HepG2 (cell line): ENCODE measurements around the gene PPFIA4. TPM values are rescaled to one million over a fixed set of nuclear protein-coding genes. Genes with fewer than 3 reads are reported as not detected.

Experiments used
- ATAC-seq: fragments of 200-7000 bp; cut with Tn5 transposase; 3 replicates; pipeline ENCODE4 v1.9.1; 2020; ENCODE audit warnings: mild to moderate bottlenecking, moderate library complexity
- BruUV-seq: library from RNA; stranded (reverse); fragments of 400-500 nt; replicated peaks from 2 replicates; lab custom pipeline; 2021; lab: Mats Ljungman, UMichigan
- CTCF ChIA-PET: fragments of 300-600 bp; formaldehyde crosslinking; extraction: SDS; loops from one replicate; lab custom pipeline; 2021; ENCODE audit warnings: low total read pairs, inconsistent platforms, low intra/inter-chr PET ratio; lab: Yijun Ruan, JAX
- POLR2A ChIA-PET: fragments of 350-600 bp; sonication (Branson Sonifier 250); formaldehyde crosslinking; loops from one replicate; lab custom pipeline; 2020; ENCODE audit warnings: antibody characterized with exemption, inconsistent platforms; lab: Yijun Ruan, JAX
- DNase-seq: peaks from one replicate; pipeline ENCODE4 v3.0.0-alpha.2; 2015; ENCODE audit warnings: low spot score
- FAIRE-seq: peaks from 3 replicates; lab custom pipeline; 2011; peaks lifted over from hg19 to GRCh38; lab: Jason Lieb, UNC
- H2AFZ ChIP-seq: one replicate; pipeline ENCODE4 v1.6.1; 2011; ENCODE audit warnings: low read length, inconsistent platforms
- H3K27ac ChIP-seq: fragments of 300-600 bp; 3 replicates; pipeline ENCODE4 v1.8.0; 2011; ENCODE audit warnings: mixed run types, mild to moderate bottlenecking, mixed read lengths, low read length, inconsistent platforms; ENCODE audit not compliant: insufficient read depth; ENCODE audit errors: extremely low read length
- H3K27me3 ChIP-seq, 2 experiments: fragments of 200-600 bp in 1 of 2; 2 replicates in 1 of 2; 3 replicates in 1 of 2; pipeline versions ENCODE4 v1.6.0 to v1.8.0; 2011; ENCODE audit warnings: low read length in 2 of 2, mild to moderate bottlenecking in 2 of 2, moderate library complexity in 2 of 2, inconsistent platforms in 1 of 2; ENCODE audit not compliant: insufficient read depth in 2 of 2, control insufficient read depth in 1 of 2
- H3K36me3 ChIP-seq, 2 experiments: fragments of 200-600 bp in 1 of 2; replicated peaks in 1 of 2; 2 replicates in 1 of 2; 3 replicates in 1 of 2; pipeline versions ENCODE4 v1.5.1 to v1.8.0; 2011; ENCODE audit warnings: low read length in 2 of 2, inconsistent platforms in 1 of 2; ENCODE audit not compliant: insufficient read depth in 2 of 2, control insufficient read depth in 1 of 2
- H3K4me1 ChIP-seq: 2 replicates; pipeline ENCODE4 v1.5.1; 2012; ENCODE audit warnings: low read length, inconsistent platforms; ENCODE audit not compliant: insufficient read depth
- H3K4me2 ChIP-seq: 2 replicates; pipeline ENCODE4 v1.6.0; 2011; ENCODE audit warnings: low read depth, low read length, inconsistent platforms
- H3K4me3 ChIP-seq, 3 experiments: fragments of 200-600 bp in 1 of 3; sonication (generic), shearing (Covaris generic) in 1 of 3; replicated peaks in 1 of 3; 2 replicates each; pipeline ENCODE4 v1.5.1; 2011 to 2016; ENCODE audit warnings: low read length in 3 of 3, inconsistent platforms in 2 of 3, low read depth in 2 of 3, mild to moderate bottlenecking in 2 of 3, control low read depth in 1 of 3, mixed read lengths in 1 of 3; ENCODE audit not compliant: insufficient read depth in 1 of 3
- H3K79me2 ChIP-seq: one replicate; pipeline ENCODE4 v1.6.1; 2011; ENCODE audit warnings: low read length, inconsistent platforms; ENCODE audit not compliant: insufficient read depth
- H3K9ac ChIP-seq: 2 replicates; pipeline ENCODE4 v1.6.0; 2011; ENCODE audit warnings: mild to moderate bottlenecking, low read depth, low read length, inconsistent platforms; ENCODE audit not compliant: insufficient read depth
- H3K9me3 ChIP-seq: 2 replicates; pipeline ENCODE4 v1.5.1; 2012; ENCODE audit warnings: mild to moderate bottlenecking, low read length
- H4K20me1 ChIP-seq: 2 replicates; pipeline ENCODE4 v1.6.0; 2011; ENCODE audit warnings: inconsistent platforms, mild to moderate bottlenecking, low read length, moderate library complexity; ENCODE audit not compliant: insufficient read depth
- GABPA ChIP-seq, 2 experiments: IDR thresholded peaks; 2 replicates each; pipeline ENCODE4 v1.6.1; 2011 to 2016; ENCODE audit warnings: low read depth in 2 of 2, low read length in 1 of 2, missing biosample characterization in 1 of 2, missing genetic modification characterization in 1 of 2
- GABPB1 ChIP-seq: IDR thresholded peaks from 2 replicates; pipeline ENCODE4 v1.6.1; 2016; ENCODE audit warnings: mild to moderate bottlenecking, missing genetic modification reagents, moderate library complexity, missing compliant biosample characterization
- KDM6A ChIP-seq: IDR thresholded peaks from 2 replicates; pipeline ENCODE4 v1.6.1; 2016; ENCODE audit warnings: low read depth
- MYC ChIP-seq: sonication (generic); formaldehyde crosslinking; IDR thresholded peaks from 2 replicates; pipeline ENCODE4 v1.9.0; 2021; ENCODE audit warnings: missing genetic modification reagents, borderline replicate concordance
- NR2F6 ChIP-seq, 2 experiments: IDR thresholded peaks; 2 replicates each; pipeline ENCODE4 v1.6.1; 2016; ENCODE audit warnings: antibody characterized with exemption in 1 of 2, mild to moderate bottlenecking in 1 of 2
- RARA ChIP-seq: IDR thresholded peaks from 2 replicates; pipeline ENCODE4 v1.6.1; 2016; ENCODE audit warnings: missing genetic modification reagents, missing compliant biosample characterization
- ZMYM4 ChIP-seq: sonication (generic); formaldehyde crosslinking; IDR thresholded peaks from 2 replicates; pipeline ENCODE4 v1.8.1; 2023; ENCODE audit warnings: mild to moderate bottlenecking, missing genetic modification reagents
- ZNF652 ChIP-seq: IDR thresholded peaks from 2 replicates; pipeline ENCODE4 v1.6.1; 2016; ENCODE audit warnings: low read depth, borderline replicate concordance
- WGBS: methylation state at CpG from one replicate; pipeline ENCODE4 v1.1.6; 2017; ENCODE audit warnings: low lambda C conversion rate; 5-methylcytosine and 5-hydroxymethylcytosine counted together
- in situ Hi-C: cut with HindIII; loops from 2 replicates; pipeline ENCODE4 v1.10.0; 2017; ENCODE audit warnings: low pct_unique_long_range_greater_than_20kb; ENCODE audit not compliant: extremely low pct_ligation_motif_present
- intact Hi-C: fragments of 100-400 bp; cut with micrococcal nuclease; formaldehyde crosslinking; loops from one replicate; pipeline ENCODE4 v1.10.0; 2022; ENCODE audit not compliant: unreplicated experiment
- polyA plus RNA-seq, 8 experiments: library from polyadenylated mRNA; depleted of rRNA in 3 of 8; stranded (reverse) in 7 of 8; unstranded in 1 of 8; fragments of >200 nt; fragmentation: Illumina TruSeq in 4 of 8; extraction: Trizol in 4 of 8; gene quantifications; 2 replicates each; pipeline versions ENCODE4 v1.2.1 to v1.2.3, GENCODE V29; 2011 to 2016; ENCODE audit warnings: low read depth in 4 of 8, missing spikeins in 1 of 8, mixed read lengths in 1 of 8; ENCODE audit not compliant: insufficient read depth in 1 of 8
- total RNA-seq, 5 experiments: library from RNA; depleted of rRNA; stranded (reverse); fragments of >200 nt; fragmentation: Illumina TruSeq; extraction: Trizol; gene quantifications; 2 replicates each; pipeline ENCODE4 v1.2.3, GENCODE V29; 2016; ENCODE audit warnings: low read depth in 1 of 5
- TF ChIP-seq, protein P1 (sequence below): IDR thresholded peaks from 2 replicates; pipeline ENCODE4 v1.6.1; 2016; ENCODE audit warnings: missing compliant biosample characterization, missing genetic modification reagents, borderline replicate concordance
- TF ChIP-seq, protein P2 (sequence below): sonication (generic); formaldehyde crosslinking; IDR thresholded peaks from 2 replicates; pipeline ENCODE4 v1.4.0; 2020; ENCODE audit warnings: missing genetic modification reagents
- TF ChIP-seq, protein P3 (sequence below): sonication (generic); formaldehyde crosslinking; conservative IDR thresholded peaks from 2 replicates; pipeline ENCODE4 v1.8.1; 2023; ENCODE audit warnings: missing genetic modification reagents
- TF ChIP-seq, protein P4 (sequence below): IDR thresholded peaks from 2 replicates; pipeline ENCODE4 v1.6.1; 2012; ENCODE audit warnings: inconsistent platforms

Gene PPFIA4
- total and polyA plus RNA-seq, 2 of the 13 experiments (the other 11 are each of a cell fraction or from before 2014, with no cell fraction given), result 6.4 TPM; not detected in 1

DNA sequence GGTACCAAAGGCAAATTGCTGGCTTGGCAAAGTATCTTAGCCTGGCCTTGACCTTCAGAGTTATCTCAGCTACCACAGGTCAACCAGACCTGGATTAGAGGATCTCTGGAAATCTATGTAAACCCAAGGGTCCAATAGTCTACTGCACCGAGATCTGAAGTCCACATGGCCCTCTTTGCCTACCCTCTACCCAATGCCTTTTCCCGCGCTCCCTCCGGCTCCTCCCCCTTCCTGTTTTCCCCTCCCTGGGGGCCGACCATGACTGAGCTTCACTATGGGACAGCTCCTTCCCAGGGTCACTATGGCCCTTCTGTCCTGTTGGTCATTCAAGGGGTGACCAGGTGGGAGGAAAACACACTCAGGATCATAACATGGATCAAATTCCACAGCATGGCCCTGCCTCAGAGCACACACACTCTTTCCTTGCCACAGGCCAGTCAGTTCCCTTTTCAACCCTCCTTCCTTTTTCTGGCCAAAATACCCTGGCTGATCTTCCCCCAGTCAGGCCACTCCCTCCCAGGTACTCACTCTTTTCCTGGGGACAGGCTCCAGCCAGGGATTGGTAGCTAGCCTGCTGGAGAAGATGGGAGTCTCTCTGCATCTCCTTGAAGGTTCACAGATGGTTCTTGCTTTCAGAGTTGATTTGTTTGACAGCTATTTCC lies 38.2 kb upstream of the PPFIA4 start:
- ATAC-seq, result peak; percentile 50
- DNase-seq, result no peak
- 1% methylated on average over 5 of the region's 5 CpGs for WGBS
- Histone ChIP-seq H4K20me1 (no peaks in the 10 kb centered on the region), H2AFZ (no peak overlapping the region), H3K4me2 (peak overlapping the region; percentile 8; the same call in 1 of the 2 replicates), H3K4me1 (peaks cover 15% of the 10 kb centered on the region), H3K27ac (no peak overlapping the region), H3K79me2 (no peaks in the 10 kb centered on the region), H3K9me3 (no peaks in the 10 kb centered on the region), H3K9ac (no peak overlapping the region), H3K4me3 (no peak overlapping the region; a peak in 1 of 6 replicates), H3K27me3 (peaks cover 0 to 17% of the 10 kb centered on the region in 2 experiments; a peak in 3 of 5 replicates), H3K36me3 (no peaks in the 10 kb centered on the region)
- intact Hi-C loops, result no loop called here
- BruUV-seq, result no TSS peak
- in situ Hi-C loops, result no loop called here
- TF ChIP-seq NR2F6 (IDR thresholded peaks at IDR 0.05) (peak; percentile 30; the same call in 1 of the 2 replicates), NR2F6 (CRISPR knock-in tag; IDR thresholded peaks at IDR 0.05) (no peak), ZMYM4 (peak; percentile 28; the same call in 1 of the 2 replicates), ZNF652 (CRISPR knock-in tag) (peak; percentile 73), GABPB1 (CRISPR knock-in tag) (peak; percentile 29; the same call in 1 of the 2 replicates), GABPA (IDR thresholded peaks at IDR 0.05; ENCODE audit: low read depth, low read length) (no peak), GABPA (CRISPR knock-in tag; IDR thresholded peaks at IDR 0.05; ENCODE audit: low read depth) (peak; percentile 48; the same call in 1 of the 2 replicates), KDM6A (CRISPR knock-in tag) (no peak), RARA (CRISPR knock-in tag) (peak; percentile 43; the same call in 1 of the 2 replicates), MYC (CRISPR knock-in tag) (no peak)
- TF ChIP-seq, protein P1, sequence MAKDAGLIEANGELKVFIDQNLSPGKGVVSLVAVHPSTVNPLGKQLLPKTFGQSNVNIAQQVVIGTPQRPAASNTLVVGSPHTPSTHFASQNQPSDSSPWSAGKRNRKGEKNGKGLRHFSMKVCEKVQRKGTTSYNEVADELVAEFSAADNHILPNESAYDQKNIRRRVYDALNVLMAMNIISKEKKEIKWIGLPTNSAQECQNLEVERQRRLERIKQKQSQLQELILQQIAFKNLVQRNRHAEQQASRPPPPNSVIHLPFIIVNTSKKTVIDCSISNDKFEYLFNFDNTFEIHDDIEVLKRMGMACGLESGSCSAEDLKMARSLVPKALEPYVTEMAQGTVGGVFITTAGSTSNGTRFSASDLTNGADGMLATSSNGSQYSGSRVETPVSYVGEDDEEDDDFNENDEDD (CRISPR knock-in tag), result peak; percentile 39; the same call in 1 of the 2 replicates
- TF ChIP-seq, protein P2, sequence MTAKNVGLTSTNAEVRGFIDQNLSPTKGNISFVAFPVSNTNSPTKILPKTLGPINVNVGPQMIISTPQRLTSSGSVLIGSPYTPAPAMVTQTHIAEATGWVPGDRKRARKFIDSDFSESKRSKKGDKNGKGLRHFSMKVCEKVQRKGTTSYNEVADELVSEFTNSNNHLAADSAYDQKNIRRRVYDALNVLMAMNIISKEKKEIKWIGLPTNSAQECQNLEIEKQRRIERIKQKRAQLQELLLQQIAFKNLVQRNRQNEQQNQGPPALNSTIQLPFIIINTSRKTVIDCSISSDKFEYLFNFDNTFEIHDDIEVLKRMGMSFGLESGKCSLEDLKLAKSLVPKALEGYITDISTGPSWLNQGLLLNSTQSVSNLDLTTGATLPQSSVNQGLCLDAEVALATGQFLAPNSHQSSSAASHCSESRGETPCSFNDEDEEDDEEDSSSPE (CRISPR knock-in tag), result peak; percentile 54; the same call in 1 of the 2 replicates
- TF ChIP-seq, protein P3, sequence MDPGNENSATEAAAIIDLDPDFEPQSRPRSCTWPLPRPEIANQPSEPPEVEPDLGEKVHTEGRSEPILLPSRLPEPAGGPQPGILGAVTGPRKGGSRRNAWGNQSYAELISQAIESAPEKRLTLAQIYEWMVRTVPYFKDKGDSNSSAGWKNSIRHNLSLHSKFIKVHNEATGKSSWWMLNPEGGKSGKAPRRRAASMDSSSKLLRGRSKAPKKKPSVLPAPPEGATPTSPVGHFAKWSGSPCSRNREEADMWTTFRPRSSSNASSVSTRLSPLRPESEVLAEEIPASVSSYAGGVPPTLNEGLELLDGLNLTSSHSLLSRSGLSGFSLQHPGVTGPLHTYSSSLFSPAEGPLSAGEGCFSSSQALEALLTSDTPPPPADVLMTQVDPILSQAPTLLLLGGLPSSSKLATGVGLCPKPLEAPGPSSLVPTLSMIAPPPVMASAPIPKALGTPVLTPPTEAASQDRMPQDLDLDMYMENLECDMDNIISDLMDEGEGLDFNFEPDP (CRISPR knock-in tag), result no peak
- TF ChIP-seq, protein P4, sequence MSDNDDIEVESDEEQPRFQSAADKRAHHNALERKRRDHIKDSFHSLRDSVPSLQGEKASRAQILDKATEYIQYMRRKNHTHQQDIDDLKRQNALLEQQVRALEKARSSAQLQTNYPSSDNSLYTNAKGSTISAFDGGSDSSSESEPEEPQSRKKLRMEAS, result peak; percentile 79
- FAIRE-seq, result no peak
- CTCF ChIA-PET, result no interaction called here
- POLR2A ChIA-PET, result interaction anchor here (0.7 to 1.8 kb wide), 2 partner anchors 11 to 19 kb away, joined by 3 to 6 read pairs; partner anchors contain the start of gene TMEM183A
